Renal cortex interstitium (tissue), 11 donors: Measurements from ENCODE around the gene MYH10. TPM values are rescaled to one million over a fixed set of nuclear protein-coding genes. Genes with fewer than 3 reads are reported as not detected.

Source experiments
- DNase-seq, 11 donors: peaks; one replicate each; pipeline ENCODE4 v3.0.0-alpha.2; 2013; ENCODE audit warnings: low read depth in 9 of 11, low spot score in 4 of 11; ENCODE audit errors: extremely low read depth in 1 of 11
- polyA plus RNA-seq, 3 donors: library from polyadenylated mRNA; unstranded; fragments of 120-200 nt; gene quantifications; one replicate each; pipeline ENCODE4 v1.2.1, GENCODE V29; 2013; ENCODE audit not compliant: insufficient read length in 3 of 3

MYH10 gene
- polyA plus RNA-seq, 3 donors, result 236 to 286 (median 264) TPM

- DNase-seq, result no peak
These were observed 111.7 kb downstream of the MYH10 start for GRCh38 chr17:8518850-8519249.

GRCh38 chr17:8518326-8518725, 112.2 kb downstream of the MYH10 start:
- no peak for DNase-seq

GRCh38 chr17:8514801-8515200, 115.7 kb downstream of the MYH10 start:
- no peak for DNase-seq

- no peak for DNase-seq
These were observed 124.4 kb downstream of the MYH10 start for GRCh38 chr17:8506145-8506544.

GRCh38 chr17:8504460-8505207, 125.9 kb downstream of the MYH10 start:
- no peak for DNase-seq

- DNase-seq, result no peak
These were observed 126.7 kb downstream of the MYH10 start for GRCh38 chr17:8503807-8504206.

GRCh38 chr17:8503368-8503767, 127.2 kb downstream of the MYH10 start:
- no peak for DNase-seq

GRCh38 chr17:8502126-8502525, 128.4 kb downstream of the MYH10 start:
- no peak for DNase-seq

- no peak for DNase-seq
These were observed 129.9 kb downstream of the MYH10 start for GRCh38 chr17:8500609-8501008.

GRCh38 chr17:8499614-8500013, 130.9 kb downstream of the MYH10 start:
- DNase-seq, result no peak

GRCh38 chr17:8499171-8499570, 131.4 kb downstream of the MYH10 start:
- no peak for DNase-seq

GRCh38 chr17:8496081-8496480, 134.4 kb downstream of the MYH10 start:
- DNase-seq, result no peak

- DNase-seq, result no peak
These were observed 135.9 kb downstream of the MYH10 start for GRCh38 chr17:8494506-8495111.

- no peak for DNase-seq
These were observed 136.5 kb downstream of the MYH10 start for GRCh38 chr17:8494021-8494420.

- no peak for DNase-seq
These were observed 138.4 kb downstream of the MYH10 start for GRCh38 chr17:8492121-8492520.

GRCh38 chr17:8490256-8491023, 140.1 kb downstream of the MYH10 start:
- no peak for DNase-seq

GRCh38 chr17:8489841-8490240, 140.7 kb downstream of the MYH10 start:
- no peak for DNase-seq

- DNase-seq, result no peak
These were observed 141.6 kb downstream of the MYH10 start for GRCh38 chr17:8488901-8489300.

- no peak for DNase-seq
These were observed 142.0 kb downstream of the MYH10 start for GRCh38 chr17:8488491-8488890.

- DNase-seq, result no peak
These were observed 142.8 kb downstream of the MYH10 start for GRCh38 chr17:8487743-8488142.
